NCI-H2029 treated with DMSO at 0.1 percent for 48 hours (cell line): Measurements from ENCODE around the gene HUS1.

Source experiments
- DNase-seq: peaks from one replicate; lab custom pipeline; 2025; lab: John Stamatoyannopoulos, UW

HUS1 gene

DNA sequence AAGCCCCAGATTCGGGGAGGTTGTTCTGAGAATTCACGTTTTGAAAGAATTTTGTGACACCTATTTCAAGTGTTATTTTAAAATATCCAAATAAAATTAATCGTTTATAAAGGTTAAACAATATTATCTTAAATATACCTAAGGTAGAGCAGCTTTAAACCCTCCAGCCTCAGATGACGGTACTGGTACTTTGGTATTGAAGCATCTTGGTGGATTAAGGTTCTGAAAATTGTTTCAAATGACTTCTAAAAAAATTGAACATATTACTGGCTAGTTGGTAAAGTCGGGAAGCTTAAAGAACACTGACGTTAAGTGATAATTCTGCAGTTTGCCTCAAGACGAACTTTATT is 392 bp upstream of the HUS1 start:
- no peak for DNase-seq

DNA sequence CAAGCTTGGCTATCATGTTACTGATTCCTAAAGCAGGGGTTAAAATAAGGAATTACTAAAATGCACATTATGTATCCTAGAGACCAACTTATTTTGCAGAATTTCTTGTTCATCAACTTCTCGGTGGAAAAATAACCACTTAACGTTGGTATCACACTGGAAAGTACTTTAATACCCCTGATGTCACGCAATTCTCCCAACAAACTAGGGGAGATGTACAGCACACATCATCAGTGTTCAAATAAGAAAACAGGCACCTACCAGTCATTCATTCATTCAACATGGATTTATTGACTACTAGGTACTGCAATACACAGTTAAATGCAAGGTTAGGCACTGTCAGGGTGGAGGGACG is 648 bp downstream of the HUS1 start:
- no peak for DNase-seq

DNA sequence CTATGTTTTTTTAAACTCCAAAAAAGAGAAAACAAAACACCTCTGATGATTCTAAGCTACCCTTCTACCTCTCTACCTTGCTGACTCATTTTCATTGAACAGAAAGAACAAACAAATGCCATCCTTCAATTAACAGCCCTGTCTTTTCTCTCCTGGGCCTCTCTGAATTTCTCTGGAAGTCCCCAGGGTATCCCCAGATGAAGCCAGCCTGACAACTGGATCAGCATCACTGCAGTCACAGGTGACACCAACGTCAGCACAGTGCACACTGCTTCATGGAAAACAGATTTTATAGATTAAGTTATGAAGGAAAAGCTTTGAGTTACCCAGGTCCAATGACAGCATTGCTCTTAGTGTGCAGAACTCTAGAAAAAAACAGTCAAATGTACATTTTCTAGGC is 5.7 kb downstream of the HUS1 start:
- no peak for DNase-seq

DNA sequence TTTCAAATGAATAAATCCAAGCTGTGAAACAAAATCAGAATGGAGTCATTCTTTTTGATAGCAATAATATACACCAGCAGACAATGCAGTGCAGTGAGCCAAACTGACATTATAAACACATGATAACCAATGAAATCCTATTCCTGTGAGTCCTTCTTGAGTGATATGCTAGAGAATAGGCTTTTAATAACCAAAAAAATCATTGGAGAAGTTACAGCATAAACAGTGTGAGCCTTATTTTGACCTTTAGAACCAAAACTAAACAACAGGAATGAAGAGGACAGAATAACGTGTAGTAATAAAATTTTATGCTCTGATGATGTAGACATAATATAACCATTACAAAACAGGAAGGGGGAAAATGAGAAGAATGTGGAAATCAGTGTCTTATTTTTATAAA is 8.7 kb downstream of the HUS1 start:
- DNase-seq = no peak

DNA sequence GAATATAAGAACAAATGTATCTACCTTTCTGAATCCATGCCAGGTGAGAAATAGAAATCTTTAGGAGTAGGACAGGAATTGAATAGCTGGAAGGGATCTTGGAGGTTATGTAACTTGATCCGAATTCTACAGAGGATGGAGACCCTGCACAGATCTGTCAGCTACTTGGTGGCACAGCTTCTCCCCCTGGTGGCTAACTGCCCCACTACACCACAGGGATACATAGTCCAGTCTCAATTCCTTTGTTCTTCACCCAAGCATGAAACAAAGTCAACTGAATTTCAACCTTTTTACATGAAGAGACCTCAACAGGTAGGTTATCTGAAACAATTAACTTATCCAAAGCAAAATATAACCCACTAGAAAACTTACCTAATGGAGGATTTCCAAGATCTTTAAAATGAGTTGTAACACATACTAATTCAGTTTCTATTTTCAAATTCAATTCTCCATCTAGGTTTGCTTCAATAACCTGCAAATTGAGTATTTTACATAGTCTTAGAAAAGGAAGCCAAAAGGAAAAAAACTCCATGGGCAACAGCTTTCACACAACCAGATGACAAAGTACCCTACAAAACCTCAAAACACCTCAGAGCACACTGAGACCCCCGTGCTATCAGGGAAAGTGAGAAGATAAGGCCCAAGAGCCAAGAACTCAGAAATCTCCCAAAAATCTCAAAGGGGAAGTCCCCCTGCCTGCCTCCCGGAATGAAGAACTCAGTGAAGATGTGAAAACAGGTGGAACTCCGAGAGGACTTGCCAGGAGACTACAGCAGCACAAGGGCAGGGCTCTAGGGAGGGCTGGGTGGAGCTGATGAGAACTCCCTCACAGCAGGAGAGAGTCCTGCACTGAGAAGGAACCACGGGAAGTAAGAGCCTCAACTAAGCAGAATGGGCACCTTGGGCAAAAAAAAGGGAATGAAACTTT is 10.3 kb downstream of the HUS1 start:
- peak; percentile 27 for DNase-seq

DNA sequence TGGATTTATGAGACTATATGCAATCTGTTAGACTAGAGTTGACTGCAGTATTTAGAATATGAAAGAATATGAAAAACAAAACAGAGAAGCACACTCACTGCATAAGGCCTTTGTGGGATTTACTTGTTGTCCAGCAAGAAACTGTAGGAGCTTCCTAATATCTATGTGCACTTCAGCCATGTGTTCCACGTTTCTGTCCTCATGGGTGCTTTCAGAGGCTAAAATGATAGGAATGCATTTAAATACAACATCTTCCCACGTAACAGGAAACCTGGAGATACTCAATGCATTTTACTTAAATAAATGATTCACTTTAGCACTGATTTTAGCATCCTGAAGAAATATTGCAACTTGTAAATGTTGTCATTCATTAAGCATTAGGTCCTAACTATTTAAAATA is 11.7 kb downstream of the HUS1 start:
- no peak for DNase-seq

DNA sequence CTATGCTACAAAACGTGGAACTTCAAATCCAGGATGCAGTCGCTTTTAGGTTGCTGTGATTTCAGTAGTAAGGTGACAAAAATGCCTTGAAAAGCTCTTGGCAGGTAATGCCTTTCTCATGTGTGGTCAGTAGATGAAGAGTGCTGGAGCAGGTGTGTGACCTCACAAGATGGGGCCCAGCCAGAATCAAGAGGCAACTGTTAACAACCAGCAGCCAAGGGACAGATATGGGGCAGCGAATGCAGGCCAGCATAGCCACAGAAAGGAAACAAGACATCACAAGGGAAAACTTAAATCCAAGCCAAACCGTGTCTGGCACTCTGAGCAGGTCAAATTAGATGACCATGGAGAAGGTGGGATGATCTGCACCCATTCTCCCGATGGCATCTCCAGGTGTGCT is 12.3 kb downstream of the HUS1 start:
- no peak for DNase-seq

DNA sequence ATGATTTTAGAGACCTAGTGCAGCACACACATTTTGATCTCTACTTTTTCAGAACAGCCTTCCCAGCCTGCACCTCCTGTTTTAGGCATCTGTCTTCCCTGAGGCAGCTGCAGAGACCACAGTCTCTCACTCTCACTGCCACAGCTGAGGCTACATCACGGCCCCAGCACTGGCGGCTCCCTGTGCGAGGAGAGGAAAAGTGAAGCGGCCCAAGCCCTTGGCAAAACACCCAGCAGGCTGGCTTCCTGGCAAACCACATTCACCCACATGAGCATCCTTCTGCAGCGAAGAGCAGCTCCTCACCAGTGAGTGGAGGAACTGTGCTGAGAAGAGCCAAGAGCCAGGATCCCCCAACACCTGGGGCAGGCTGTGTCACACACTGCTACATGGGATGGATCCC is 14.0 kb downstream of the HUS1 start:
- no peak for DNase-seq

DNA sequence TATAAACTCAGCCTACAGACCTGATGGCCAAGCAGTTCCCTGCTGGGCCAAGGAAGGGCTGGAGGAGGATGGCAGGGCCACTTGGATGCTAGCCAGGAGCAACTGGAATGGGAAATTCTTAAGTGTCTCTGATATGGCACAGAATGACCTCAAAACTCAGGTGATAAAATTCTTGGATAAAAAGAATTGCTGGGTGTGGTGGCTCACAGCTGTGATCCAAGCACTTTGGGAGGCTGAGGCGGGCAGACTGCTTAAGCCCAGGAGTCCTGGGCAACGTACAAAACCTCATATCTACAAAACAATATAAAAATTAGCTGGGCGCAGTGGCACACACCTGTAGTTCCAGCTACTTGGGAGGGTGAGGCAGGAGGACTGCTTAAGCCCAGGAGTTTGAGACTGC is 17.2 kb downstream of the HUS1 start:
- DNase-seq = no peak

DNA sequence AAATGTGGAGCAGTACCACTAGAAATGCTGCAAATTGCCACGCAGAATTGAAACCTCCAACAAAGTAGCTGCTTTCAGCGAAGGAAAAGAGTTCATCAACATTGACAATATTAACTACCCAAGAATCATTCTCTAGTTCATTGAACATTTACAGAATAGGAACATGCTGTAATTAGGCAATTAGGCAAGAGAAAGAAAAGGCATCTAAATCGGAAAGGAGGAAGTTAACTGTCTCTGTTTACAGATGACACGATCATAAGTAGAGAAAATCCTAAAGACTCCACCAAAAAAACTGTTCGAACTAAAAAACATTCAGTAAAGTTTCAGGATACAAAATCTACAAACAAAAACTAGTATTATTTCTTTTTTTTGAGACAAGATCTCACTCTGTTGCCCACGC is 22.3 kb downstream of the HUS1 start:
- no peak for DNase-seq

DNA sequence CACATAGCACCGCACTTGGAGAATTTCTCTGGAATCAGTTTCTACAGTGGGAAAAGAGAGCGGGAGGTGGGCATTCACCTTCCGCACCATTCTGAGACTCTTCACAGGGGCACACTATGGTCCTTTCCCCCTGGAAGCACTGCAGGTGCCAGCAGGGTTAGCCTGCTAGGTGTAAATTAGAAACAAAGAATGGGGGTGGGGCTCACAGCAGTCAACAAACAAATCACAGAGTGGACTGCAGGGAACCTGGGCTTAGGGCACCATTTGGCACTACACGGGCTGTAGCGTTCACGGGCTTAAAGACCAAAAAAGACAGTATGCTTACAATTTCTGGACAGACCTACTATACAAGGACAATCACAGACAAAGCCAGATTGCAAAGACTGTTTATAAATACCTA is 23.2 kb downstream of the HUS1 start:
- no peak for DNase-seq

DNA sequence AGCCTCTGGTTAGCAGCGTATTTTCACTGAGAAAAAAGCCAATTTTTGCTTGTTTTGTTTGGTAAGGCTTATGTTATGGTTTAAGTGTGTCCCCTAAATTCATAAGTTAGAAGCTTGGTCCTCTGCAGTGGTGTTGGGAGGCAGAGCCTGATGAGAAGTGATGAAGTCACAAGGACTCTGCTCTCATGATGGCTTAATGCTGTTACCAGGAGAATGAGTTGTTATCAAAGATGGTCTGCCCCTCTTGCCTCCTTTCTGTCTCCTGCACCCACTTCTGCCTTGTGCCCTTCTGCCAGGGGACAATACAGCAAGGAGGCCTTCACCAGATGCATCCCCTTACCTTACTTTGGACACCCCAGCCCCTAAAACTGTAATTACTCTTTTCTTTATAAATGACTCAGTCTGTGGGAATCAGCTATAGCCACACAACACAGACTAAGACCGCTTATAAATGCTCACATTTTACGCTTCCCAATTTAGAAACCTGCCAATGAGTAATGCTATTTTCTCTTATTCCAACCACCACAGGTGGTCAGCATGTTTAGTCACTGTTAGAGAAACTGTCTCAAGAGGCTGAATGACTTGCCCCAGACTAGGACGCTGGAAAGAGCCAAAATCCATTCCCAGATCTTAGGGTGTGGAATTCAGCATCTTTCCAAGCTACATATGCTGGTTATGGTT is 25.0 kb downstream of the HUS1 start:
- DNase-seq = no peak

DNA sequence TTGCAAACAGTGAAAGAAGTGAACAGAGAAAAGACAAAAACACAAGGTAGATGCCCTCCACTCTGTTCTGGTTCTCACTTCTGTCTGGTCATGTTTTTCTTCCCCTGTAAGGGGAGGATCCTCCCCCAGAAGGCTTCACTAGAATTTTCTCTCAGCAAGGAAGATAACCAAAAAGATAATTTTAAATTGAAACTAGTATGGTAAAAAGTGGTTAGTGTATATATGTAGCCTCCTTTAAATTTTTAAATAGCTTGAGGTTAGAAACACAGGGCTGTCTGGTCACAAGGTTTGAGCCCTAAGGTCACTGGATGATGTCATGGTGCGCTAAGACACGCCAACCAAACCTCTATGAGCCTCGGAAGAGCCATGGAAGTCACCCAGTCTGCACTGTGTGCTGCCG is 25.6 kb downstream of the HUS1 start:
- no peak for DNase-seq

DNA sequence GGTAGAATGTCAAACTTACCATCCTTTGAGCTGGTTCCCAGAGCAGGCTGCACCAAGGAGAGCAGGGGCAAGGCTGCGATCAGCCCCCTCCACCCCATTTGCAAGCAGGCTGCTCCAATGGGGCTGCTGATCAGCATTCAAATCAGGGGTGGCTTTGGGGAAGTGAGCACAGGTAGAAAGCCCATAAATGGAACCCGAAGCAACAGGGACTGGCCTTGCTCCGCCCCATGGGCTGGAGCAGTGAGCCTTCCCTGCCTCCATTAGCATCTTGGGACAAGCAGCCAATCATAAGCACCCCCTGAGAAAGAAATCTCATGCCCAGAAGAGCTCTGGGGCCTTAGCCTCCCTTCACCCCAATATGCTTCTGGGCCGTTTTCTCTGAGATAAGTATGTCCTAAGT is 27.2 kb downstream of the HUS1 start:
- DNase-seq = no peak

DNA sequence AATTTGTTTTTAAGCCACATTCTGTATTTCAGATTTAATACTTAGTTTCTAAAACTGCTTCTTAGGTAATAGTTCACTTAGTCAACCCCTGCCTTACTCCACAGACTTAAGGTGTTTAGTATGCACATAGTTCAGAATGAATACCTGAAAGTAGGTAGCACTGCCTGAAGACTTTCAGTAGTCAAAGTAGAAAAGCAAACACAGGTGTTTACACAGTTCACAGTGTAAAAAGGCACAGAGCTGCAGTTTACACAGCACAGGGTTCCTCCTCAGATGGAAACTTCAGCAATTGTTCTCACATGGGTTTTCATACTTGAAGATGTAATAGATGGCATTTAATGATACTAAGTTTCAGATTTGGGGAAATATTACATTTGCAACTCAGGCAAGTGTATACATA is 28.0 kb downstream of the HUS1 start:
- no peak for DNase-seq

DNA sequence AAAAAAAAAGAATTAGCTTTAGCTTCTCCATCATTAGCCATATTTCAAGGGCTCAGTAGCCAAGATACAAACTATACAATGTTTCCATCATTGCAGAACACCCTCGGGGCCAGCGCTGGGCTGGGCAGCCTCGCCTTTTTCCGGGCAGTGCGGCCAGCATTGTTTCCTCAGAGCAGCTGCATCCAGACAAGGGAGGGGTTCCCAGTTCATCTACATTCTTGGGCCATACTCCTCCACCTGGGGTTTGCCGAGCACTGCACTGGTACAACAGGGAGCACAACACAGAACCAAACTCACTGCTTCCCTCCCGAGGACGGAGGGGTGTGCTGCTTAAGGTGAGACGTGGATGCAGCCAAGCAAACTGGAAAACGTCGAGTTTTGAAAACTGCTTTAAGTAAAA is 28.7 kb downstream of the HUS1 start:
- no peak for DNase-seq

DNA sequence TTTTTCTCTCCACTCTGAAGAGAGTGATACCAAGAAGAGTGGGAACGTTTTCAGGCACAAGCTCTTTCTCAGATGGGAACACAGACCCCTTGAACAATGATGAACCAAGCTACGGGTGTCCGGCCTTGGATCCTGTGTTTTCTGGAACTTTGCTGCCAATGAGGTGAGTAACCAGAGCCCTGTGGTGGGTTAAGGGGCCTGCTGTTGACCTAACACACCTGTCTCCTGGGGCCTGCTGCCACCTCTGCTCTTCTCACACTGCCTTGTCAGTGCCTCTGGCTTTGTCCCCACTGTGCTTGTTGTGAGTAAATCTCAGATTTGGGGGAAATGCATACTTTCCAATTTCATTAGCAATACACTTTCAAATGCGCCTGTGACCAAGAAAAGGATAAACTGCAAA is 29.7 kb downstream of the HUS1 start:
- DNase-seq = no peak

DNA sequence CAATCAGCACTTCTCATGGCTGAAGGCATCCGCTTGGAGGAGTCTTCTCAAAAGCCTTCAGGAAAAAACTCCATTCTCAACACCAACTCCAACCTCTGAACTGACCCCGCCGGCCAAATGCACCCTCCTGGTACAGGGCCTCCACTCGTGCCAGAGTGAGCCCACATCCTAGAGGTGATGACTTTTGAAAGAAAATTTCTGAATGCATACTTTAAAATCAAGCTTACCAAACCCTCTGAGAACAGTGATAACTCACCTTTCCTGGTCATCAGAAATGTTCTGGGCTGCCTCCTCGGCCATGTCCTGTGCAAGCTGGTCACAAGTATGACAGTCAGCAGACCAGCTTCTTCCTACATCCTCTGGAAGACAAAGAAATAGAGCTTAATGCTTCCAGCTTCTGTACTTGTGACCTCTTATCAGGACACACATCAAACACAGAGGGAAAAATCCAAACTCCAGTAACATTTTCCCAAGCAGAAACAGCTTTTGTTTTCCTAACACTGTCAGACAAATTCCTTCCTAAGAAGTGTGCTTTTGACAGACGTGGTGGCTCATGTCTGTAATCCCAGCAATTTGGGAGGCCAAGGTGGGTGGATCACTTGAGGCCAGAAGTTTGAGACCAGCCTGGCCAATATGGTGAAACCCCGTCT is 31.1 kb downstream of the HUS1 start, which contains the start of gene PKD1L1:
TSS of gene PKD1L1 (minus strand) at position 326 of the 650 bp plus-strand sequence. CDS start at position 300, 26 bp downstream.
- no peak for DNase-seq

DNA sequence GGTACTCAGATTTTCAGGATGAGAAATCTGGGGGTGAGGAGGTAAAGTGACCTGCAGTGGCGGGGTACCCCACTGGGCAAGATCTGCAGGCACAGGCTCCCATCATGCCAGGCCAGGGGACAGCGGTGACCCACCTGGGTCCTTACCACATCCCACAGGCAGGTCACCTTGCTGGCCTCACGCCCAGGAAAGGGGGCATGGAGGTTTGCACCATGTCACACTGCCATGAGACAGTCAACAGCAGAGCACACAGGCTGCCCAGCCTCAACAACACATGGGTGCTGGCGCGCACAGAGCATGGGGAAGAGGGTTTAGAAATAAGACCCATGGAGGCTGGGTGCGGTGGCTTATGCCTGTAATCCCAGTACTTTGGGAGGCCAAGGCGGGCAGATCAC is 32.1 kb downstream of the HUS1 start:
- DNase-seq = no peak

DNA sequence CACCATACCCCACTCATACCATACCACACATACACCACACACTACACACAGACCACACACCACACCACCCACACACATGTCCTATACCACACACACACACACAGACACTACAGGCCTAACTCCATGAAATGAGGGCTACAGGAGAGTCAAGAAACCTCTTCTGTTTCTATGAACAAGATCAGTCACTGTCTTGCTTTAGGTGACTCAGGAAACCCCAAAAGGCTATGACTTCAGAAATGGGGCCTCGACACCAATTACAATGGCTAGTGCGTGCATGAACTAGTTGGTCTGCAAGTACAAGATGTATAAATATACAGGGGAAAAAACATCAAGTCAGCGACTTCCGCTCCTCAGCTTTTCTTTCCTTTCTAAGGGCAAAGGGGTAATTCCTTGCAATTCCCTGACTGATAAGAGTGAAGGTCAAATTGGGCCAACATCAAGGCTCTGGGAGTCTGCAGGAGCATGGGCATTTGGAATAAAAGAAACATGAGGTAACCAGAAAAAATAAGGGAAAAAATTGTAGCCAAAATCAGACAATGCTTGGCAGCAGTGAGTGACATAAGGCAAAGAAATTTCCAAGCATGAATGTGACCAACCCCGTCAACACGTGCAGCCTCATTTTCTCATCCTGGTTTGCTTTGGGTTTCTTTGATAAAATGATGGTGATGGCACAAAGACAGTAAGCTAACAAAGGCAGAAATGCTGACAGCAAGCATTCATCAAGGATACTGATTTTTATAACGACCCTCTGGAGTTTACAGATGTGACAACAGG is 32.6 kb downstream of the HUS1 start:
- DNase-seq = no peak

DNA sequence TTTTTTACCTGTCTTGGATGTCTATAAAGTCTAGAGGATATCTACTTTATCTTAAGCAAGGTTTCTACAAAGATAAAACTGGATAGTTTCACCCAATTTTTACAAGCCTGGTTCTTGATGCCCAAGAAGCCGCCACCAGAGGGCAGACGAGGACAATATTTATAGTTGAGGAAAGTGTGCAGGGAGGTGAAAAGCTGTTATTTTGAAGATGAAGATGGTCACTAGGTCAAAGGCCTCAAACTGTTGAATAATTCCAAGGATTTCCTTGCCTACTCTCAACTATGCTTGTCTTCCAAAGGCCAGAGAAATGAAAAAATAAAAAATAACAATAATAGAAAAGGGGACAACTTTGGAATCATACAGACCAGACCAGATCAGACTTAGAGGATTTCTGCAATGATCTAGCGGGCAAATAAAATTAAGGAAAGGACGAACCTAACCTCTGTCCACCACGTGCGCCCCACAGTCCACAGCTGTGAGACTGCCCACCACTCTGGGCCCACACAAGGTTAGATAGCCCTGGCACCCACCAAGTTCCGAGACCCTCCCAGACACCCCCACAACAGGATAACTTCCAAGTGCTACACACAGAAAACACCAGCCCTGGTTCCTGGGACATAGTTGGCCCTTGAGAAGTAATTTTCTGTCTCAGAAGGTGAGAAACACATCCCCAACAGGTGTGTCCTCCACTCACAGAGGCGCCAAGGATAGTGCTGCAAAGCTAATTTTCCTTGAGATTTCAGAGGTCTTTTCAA is 34.0 kb downstream of the HUS1 start:
- peak; percentile 5 for DNase-seq
